Activated CD8-positive, alpha-beta memory T cell treated with anti-CD3 and anti-CD28 coated beads for 4 hours (primary cell): ENCODE data around the gene OR10R2.

ENCODE experiments used
- DNase-seq, 2 donors: peaks; one replicate each; pipeline ENCODE4 v3.0.0-alpha.2; 2020; ENCODE audit warnings: low read depth in 2 of 2

Gene OR10R2

DNA sequence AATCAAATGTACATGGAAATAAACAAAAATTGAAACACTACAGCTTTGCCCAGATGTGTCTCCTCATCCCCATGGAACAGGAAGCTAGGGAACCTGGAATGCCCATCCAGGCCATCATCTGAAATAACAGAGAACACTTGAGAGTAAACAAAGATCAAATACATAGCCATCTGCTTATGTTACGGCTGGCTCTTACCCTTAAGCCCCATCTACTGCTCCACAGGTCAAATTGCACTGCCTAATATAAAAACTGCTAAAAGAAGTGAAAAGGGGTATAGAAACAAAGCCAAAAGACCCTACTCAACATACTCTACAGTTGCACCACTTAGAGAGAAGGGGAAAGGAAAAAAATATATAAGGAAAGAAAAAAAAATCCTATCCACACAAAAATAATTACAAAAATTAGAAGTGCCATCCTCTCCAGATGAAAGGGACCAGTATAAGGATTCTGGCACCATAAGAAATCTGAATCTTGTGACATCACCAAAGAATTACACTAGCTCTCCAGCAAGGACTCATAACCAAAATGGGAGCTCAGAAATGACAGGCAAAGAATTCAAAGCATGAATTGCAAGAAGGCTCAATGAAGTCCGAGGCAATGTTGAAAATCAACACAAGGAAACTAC is 55.3 kb downstream of the OR10R2 start:
- DNase-seq = no peak
